A172 (cell line): ENCODE measurements around the gene EGF. TPM values are rescaled to one million over a fixed set of nuclear protein-coding genes. Genes with fewer than 3 reads are reported as not detected.
A peak's percentile ranks its signal among the peaks of the same experiment; 100 is the strongest.

Experiments
- DNase-seq: peaks from one replicate; pipeline ENCODE4 v3.0.0-alpha.2; 2015; ENCODE audit warnings: low spot score
- total RNA-seq: library from RNA; depleted of rRNA; stranded (reverse); fragments of >200 nt; shearing (Covaris generic); gene quantifications from 2 replicates; pipeline ENCODE4 v1.2.3, GENCODE V29; 2014

Gene EGF
- total RNA-seq, 1 experiment from 2014 or later = 8.0 TPM

DNA sequence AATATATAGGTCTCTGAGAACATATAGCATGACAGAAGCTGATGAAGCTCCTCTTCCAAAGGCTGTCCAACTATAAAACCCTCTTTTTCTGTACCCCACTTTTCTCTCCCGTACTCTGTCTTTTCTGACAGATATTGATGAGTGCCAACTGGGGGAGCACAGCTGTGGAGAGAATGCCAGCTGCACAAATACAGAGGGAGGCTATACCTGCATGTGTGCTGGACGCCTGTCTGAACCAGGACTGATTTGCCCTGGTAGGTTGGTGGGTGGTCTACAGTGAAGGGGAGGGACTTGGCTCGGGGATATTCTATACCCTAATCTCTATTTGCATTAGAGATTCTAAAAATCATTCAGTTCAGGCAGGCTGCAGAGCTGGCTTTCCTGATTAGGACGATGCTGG, 80.4 kb downstream of the EGF start:
- no peak for DNase-seq

DNA sequence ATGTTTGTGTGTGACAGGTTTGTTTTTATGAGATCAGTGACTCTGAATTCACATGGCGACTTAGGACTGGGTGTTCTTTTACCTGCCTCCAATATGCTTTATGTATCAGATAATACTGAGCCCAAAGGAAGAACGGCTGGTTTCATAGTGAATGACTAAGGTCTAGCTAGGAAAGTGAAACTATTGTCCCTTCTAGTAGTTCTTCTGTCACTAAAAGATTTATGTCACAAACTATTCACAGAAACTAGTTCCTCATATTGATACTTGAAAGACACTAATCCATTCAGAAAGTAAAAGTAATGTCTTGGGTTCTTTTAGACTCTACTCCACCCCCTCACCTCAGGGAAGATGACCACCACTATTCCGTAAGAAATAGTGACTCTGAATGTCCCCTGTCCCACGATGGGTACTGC, 81.7 kb downstream of the EGF start:
- DNase-seq = no peak

DNA sequence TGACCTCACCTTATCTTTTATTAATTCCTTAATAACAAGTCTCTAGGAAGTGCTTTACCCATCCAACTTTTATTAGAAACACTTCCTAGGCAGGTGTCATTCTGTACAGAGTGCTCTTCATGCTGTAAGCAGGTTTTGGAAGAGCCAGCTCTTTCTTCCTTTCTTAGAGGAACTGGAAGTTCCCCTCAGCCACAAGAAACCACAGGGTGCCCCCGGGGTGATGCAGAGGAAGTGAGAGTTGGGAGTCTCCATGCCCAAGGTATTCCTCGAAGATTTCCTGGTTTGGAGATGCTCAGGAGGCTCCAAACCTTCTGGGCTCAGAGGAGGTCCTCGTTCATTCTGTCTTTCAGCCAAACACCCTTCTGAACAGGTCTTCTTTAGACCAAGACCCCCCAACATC, 83.8 kb downstream of the EGF start:
- peak; percentile 38 for DNase-seq

DNA sequence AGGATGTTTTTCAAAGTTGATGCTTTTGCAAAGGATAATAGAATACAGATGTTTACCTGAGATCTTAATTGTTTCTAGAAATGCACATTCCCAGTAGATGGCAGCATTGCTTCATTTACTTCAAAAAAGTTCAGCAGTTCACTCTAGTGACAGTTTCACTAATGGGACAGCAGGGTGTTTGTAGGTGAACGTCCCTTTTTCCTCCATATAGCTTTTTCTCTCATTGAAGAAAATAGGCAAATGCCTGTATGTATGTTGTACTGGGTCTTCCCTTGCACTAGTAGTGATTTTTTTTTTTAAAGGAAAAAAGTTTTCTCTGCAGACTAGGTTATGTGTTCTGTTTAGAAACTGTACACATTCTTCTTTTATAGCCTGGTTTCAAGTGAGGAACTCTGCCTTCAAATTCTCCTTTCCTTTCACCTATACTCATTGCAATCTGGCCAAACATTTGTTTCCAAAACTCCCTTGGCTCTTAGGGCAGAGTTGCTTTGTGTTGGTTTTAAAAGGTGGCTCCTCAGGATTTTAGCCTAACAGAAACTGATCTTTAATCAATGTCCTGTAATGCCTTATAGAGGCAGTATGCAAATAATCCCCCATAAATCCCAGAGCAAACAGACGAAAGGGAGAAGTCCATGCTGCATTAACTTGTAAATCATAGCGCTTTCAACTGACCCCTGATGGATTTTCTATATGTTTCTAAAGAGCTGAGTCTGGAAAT, 86.3 kb downstream of the EGF start:
- peak; percentile 49 for DNase-seq

DNA sequence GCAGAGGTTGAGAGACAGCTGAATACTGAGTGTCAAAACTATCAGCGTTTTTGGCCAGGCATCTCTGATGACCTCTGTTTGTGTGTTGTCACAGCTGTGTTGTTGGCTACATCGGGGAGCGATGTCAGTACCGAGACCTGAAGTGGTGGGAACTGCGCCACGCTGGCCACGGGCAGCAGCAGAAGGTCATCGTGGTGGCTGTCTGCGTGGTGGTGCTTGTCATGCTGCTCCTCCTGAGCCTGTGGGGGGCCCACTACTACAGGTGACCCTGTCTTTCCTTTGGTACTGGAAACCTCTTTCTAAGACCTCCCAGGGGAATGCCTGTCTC, 86.9 kb downstream of the EGF start:
- DNase-seq = no peak

DNA sequence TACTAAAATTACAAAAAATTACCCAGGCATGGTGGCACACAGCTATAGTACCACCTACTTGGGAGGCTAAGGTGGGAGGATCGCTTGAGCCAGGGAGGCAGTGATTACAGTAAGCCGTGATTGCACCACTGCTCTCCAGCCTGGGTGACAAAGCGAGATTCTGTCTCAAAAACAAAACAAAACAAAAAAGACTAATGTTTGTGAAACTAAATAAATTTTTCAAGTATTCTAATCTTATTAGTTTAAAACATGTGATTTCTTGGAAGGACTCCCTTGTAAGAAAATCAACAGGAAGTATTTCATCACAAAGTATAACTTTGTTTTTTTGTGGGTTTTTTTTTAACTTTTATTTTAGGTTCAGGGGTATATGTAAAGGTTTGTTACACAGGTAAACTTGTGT, 89.6 kb downstream of the EGF start:
- no peak for DNase-seq

DNA sequence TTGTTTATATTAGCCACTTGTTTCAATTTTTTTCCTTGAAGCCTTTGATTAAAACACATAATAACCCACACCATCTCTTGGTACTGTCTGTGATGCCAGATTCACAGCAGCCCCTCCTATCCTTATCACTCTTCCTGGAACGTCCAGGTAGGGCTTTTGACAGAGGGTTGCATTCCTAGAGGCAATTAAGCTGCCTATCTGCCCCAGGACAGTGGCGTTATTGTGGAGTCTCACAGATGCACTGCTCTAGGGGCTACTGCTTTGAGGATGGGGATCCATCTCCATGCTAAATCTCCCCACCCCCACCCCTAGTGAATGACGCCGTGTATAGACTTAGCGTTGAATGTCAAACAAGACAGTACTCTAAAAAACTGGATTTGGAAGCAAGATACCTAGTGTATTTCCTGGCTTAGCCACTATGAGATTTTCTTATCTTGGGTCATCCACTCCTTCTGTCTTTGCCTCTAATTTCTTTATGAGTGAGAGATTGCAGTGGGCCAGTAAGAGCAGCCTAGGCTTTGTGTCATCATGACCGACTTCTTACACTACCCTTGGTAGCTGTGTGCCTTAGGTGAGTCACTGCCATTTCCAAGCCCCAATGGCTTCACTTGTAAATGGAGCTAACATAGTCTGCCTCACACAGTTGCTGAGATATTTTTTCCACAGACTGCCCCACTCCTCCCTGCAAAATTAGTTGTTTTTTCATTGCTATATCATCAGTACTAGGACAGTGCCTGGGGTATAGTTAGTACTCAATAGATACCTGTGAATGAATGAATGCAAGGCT, 90.9 kb downstream of the EGF start:
- no peak for DNase-seq

DNA sequence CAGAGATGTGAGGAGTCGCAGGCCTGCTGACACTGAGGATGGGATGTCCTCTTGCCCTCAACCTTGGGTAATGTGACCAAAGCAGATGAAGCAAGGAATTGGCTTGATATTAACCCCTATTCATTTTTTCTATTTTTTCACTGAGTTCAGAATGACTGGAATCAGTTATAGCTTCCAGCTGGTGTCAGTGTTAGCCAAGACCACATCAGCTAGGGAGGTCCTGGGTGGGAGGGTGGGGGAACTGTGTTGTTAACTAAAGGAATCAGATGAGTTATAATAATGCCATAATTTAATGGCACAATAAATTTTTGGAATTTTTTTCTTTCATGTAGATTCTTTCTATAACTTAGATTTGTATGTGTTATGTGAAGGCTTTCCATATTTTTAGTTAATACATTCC, 91.9 kb downstream of the EGF start:
- no peak for DNase-seq

DNA sequence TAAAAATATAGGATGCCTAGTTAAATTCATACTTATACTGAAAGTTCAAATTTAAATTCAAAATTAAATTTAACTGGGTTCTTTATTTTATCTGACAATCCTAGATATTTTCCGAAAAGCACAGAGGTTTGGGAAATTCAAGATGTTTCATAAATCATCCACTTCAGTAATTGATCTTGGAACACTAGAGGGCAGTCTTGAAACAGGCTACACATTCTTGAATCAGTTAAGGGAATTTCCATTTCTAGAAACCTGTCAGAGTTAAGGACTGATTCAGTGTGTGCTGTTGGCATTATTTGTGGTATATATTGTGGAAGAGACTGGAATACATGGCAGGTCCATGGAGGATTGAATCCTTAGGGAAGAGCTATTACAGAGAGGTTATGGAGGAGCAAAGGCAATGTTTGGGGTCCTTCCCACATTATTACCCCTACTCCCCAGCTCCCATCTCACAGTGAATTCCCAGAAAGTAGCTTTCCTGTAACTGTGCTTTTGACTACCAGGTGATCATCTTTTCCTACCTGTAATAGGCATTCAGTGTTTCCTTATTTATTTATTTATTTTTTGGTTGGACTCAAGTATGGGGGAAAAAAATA, 92.9 kb downstream of the EGF start:
- peak; percentile 60 for DNase-seq

DNA sequence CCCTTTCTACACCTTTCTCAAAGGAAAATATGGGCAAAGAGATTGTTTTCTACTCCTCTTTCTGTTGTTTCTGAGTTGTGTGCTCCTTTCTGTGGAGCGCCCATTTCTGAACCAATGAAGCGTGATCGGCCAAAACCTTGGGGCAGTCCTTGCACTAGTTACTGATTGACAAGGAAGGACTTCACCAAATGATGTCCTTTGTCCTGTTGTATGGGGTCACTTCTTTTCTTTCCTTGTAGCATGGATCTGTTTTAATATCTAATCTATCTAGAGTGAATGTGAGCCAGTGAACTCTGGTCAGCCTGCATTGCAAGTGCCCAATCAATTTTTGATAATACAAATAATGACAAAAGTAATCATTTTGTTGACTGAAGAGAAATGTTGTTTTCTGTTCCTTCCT, 94.5 kb downstream of the EGF start:
- no peak for DNase-seq

DNA sequence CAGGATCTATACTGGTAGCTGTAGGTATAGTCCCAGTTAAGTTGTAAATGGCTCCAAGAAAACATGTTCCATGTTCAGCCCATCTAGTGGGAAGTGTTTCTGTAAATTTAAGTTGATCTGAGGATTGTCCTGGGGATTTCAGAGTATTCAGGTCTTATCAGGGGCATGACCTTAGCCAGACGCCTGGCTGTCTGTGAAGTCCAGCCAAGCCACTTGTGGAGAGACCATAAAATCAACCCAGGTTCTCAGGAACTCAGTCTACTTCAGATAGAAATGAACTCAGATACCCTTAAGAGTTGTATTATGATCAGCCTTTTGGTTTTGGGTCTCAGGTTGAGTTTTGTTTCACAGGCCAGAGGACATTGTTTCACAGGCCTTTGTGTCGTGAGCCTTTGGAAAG, 95.9 kb downstream of the EGF start:
- no peak for DNase-seq

DNA sequence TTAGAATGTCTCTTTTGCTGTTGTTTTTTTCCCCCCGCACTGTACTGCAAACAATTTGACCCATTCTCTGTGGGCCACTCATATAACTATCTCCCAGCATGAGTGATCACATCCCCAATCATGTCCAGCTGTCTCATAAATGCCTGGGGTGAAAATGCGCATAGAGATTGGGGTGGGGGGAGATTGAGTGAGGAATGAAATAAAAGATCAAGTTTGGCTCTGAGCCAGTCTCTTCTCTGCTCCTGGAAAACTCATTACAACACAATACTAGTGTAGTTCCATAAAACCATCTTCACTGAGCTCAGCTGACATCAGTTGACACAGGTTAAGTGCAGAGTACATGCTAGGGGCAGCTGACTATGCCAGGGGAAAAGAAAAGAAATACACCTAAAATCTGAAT, 96.9 kb downstream of the EGF start:
- DNase-seq = no peak

DNA sequence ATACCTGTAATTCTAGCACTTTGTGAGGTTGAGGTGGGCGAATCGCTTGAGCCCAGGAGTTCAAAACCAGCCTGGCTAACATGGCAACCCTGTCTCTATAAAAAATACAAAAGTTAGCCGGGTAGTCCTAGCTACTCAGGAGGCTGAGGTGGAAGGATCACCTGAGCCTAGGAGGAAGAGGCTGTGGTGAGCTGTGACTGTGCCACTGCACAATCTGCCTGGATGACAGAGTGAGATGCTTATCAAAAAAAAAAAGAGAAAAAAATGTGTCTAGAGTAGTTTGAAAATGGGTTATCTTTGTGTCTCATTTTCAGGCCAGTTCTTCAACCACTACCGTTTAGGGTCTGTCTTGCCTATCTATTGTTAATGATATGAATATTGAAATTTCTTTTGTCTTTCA, 98.1 kb downstream of the EGF start:
- no peak for DNase-seq

DNA sequence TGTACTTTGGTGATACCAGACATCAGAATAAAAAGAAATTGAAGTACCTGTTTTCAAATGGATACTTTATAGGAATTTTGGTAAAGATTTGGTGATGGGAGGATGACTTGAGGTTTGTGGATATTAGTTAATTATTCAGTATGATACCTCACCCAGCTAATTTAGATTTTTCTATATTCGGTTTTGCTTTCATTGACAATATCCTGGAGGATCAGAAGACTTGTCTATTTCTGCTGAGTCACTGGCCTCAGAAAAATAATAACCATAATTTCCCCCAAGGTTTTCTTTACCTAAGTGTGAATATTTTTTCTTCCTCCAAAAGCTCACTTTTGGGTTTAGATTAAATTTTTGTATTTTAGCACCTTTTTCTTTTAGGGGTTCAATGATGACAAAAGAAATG, 100.2 kb downstream of the EGF start:
- DNase-seq = no peak

DNA sequence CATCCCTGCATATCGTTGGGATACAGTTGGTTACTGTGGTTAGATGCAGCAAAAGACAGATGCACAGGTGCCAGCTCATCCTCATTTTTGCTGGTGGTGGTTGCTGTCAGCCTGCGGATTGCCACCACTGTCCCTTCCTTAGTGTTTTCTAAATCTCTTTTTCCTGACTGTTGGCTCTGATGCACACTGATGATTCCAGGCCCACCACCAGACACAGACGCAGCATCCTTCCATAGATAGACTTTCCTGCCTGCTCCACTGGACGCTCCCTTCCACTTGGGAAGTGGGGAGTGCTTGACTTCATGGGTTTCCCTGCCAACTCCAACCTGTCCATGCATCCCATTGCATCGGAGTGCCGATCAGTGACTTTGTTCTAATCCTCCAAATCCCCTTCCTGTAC, 101.5 kb downstream of the EGF start:
- DNase-seq = no peak

DNA sequence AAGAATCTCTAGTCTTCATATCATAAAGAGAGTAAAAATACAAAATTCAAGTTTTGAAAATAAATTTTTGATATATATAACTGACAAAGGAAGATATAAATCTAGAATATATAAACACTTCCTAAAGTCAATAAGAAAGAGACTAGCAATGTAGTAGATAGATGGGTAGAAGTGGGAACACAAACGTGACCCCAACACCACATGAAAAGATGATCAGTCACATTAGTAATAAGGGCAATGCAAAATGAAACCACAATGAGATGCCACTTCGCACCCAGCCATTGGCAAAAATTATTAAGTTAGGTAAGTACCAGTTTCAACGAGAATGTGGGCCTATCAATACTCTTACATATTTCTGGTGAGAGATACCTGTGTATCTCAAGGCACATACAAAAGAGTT, 106.5 kb downstream of the EGF start:
- DNase-seq = no peak

DNA sequence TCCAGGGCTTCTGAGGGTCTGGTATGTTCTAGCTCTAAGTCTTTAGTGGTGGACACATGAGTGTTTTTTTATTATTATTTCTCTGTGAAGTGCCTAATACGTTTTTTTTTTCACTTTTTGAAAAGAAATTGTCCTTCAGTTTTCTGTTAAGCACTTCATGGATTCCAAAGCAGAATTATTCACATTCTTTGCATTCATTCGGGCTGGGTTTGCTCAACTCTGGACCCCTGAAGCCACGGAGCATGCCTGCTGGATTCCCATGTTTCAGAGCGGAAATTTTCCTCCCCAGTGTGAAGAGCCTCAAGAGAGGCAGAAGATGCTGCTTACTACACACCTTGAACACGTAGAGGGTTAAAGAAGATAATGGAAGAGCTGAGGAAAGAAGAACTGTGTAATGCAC, 107.5 kb downstream of the EGF start:
- no peak for DNase-seq

DNA sequence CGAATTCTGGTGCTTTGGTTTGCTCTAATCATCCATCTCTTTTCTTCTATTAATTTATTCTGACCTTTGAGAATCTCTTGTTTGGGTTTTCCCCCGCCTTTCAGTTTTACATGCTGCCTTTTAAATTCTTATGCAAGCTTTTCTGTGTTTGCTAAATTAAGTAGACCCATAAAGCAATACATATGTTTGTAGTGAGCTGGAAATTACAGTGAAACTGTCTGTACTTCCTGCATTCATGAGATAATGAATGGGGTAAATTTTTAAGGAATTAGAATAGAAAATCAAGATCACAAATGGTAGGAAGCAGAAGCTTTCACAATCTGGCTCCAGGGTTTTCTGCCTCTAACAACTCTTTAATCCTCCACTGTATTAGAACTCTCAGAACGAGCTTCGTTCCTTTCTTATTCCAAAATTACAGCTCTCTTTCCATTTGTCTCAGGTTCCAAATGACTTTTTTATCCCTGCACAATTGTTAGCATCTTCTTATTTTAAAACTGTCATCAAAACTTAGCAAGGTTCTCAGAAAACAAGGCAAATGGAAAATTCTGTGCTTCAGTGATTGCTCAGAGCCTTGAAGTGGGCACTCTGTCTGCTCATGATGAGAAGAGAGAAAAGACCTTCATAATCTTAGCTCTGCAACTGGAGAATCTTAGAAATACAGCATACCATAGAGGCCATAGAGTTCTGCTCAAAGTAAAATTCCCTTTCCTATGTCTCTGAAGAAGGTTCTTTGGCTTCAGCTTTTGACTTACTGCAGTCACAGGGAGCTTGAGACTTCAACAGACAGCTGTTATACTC, 108.2 kb downstream of the EGF start:
- no peak for DNase-seq

DNA sequence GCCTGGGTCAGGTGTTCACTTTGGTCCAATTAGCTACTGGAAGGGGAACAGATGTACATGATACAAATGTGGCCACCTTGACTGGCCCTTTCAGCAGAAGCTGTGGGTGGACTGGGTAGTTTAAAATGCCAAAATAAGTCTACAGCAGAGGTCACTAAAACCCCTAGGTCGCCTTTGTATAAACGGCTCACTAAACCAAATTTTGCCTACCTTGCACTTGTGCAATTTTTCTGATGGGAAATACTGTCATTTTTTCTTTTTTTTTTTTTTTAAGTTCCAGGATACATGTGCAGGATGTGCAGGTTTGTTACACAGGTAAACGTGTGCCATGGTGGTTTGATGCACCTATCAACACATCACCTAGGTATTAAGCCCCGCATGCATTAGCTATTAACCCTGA, 109.8 kb downstream of the EGF start:
- no peak for DNase-seq

DNA sequence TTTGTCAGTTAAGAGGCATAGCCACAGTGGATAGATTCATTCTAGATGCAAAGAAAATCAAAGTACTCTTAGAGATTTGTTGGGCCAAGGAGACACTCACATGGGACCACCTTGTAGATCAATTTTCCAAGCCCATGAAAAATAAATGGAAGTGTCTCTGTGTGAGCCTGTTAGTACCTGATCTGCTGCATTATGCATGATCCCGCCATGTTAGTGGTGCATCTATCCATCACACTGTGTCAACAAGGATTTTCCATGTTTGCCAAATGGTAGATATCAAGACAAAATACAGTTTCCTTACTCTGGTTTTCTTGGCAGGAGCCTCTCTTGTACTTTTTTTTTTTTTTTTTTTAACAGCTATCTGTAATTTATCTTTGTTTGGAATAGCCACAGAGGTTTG, 112.4 kb downstream of the EGF start:
- DNase-seq = no peak

DNA sequence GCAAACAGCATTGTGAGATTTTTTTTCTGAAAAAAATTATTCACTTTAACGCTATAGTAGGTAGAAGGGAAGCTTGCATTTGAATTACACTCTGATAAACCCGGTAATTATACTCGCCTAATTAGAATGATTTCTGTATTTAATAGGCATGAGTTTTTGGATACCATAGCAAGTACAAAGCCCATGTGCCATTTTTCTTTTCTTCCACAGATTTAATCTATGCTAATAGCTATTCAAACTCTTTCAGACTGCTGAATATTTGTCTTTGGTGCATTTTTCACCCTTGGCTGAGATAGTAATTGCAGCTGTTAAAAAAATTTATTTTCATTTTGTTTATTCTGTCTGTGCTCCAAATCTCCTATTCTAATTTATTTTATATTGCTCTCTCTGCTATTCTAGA, 113.0 kb downstream of the EGF start:
- DNase-seq = no peak

DNA sequence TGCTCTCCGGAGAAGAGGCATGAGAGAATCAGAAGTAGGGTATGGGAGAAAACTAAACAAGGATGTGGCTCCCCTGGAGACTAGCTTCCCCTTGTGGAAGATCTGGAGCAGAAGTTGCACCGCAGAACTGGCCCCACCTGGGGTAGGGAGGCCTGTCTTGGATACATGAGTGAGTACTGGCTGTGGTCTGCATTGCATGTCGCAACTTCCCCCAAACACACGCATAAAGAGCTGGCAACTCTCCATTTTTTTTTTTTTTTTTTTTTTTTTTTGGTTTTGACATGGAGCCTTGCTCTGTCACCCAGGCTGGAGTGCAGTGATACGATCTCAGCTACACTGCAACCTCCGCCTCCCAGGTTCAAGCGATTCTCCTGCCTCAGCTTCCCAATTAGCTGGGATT, 119.9 kb downstream of the EGF start:
- no peak for DNase-seq
